HEK293 (cell line): Measurements from ENCODE around the gene ZYX.

Source experiments
- CTCF ChIP-seq: fragments of 450-650 bp; formaldehyde crosslinking; IDR thresholded peaks from 2 replicates; pipeline ENCODE4 v1.5.1; 2016; ENCODE audit warnings: missing biosample characterization, missing genetic modification characterization
- KLF7 ChIP-seq: fragments of 450-650 bp; formaldehyde crosslinking; IDR thresholded peaks from 2 replicates; pipeline ENCODE4 v1.5.1; 2016; ENCODE audit warnings: missing biosample characterization, missing genetic modification characterization, borderline replicate concordance
- ZNF76 ChIP-seq: fragments of 450-650 bp; formaldehyde crosslinking; IDR thresholded peaks from 2 replicates; pipeline ENCODE4; 2016; ENCODE audit warnings: low read depth, missing biosample characterization, missing genetic modification characterization, borderline replicate concordance

- TF ChIP-seq CTCF (tag by site-specific recombination), result no peak
- no peak for TF ChIP-seq KLF7 (tag by site-specific recombination)
- no peak for TF ChIP-seq ZNF76
Measured at GRCh38 chr7:143417734-143418383, 36.7 kb downstream of the ZYX start.
